A549 (cell line): Measurements from ENCODE around the gene WNT3A. TPM values are rescaled to one million over a fixed set of nuclear protein-coding genes. Genes with fewer than 3 reads are reported as not detected.

Experiments
- ATAC-seq, 2 experiments: fragments of 200-7000 bp in 1 of 2; fragments of >200 bp in 1 of 2; cut with Nextera tagmentation in 1 of 2; cut with Tn5 transposase in 1 of 2; 3 replicates each; pipeline versions ENCODE4 v1.8.0 to v1.9.1; 2018 to 2020; ENCODE audit warnings: mild to moderate bottlenecking in 1 of 2, moderate library complexity in 1 of 2
- CTCF ChIA-PET: fragments of 300-600 bp; sonication (Branson Sonifier 250); formaldehyde crosslinking; extraction: SDS; loops from one replicate; lab custom pipeline; 2021; ENCODE audit warnings: antibody characterized with exemption, inconsistent platforms; lab: Yijun Ruan, JAX
- POLR2A ChIA-PET: fragments of 350-600 bp; formaldehyde crosslinking; extraction: SDS; loops from one replicate; lab custom pipeline; 2021; ENCODE audit warnings: antibody characterized with exemption, inconsistent platforms; lab: Yijun Ruan, JAX
- DNase-seq, 2 experiments: peaks; one replicate each; pipeline versions ENCODE4 v3.0.0 to v3.0.0-alpha.2; 2011 to 2016; ENCODE audit warnings: low read depth in 1 of 2, low spot score in 1 of 2
- FAIRE-seq: peaks from 2 replicates; lab custom pipeline; 2011; peaks lifted over from hg19 to GRCh38; lab: Jason Lieb, UNC
- H3K27ac ChIP-seq, 2 experiments: fragments of >200 bp; sonication (Bioruptor Twin); formaldehyde crosslinking; 3 replicates each; pipeline ENCODE4 v1.5.1; 2016 to 2017
- H3K4me1 ChIP-seq: fragments of >200 bp; sonication (Bioruptor Twin); formaldehyde crosslinking; 3 replicates; pipeline ENCODE4 v1.6.1; 2016
- H3K4me2 ChIP-seq: fragments of >200 bp; sonication (Bioruptor Twin); formaldehyde crosslinking; 3 replicates; pipeline ENCODE4 v1.6.1; 2016
- H3K4me3 ChIP-seq: fragments of >200 bp; sonication (Bioruptor Twin); formaldehyde crosslinking; 3 replicates; pipeline ENCODE4 v1.5.1; 2016
- H3K9me3 ChIP-seq: fragments of >200 bp; sonication (Bioruptor Twin); formaldehyde crosslinking; 3 replicates; pipeline ENCODE4 v1.6.1; 2016
- BHLHE40 ChIP-seq: IDR thresholded peaks from 2 replicates; pipeline ENCODE4 v1.6.1; 2012; ENCODE audit warnings: low read depth, low read length, inconsistent platforms
- CBX2 ChIP-seq: fragments of 200-600 bp; sonication (generic); IDR thresholded peaks from 2 replicates; pipeline ENCODE4 v1.6.1; 2016; ENCODE audit warnings: low read depth, mild to moderate bottlenecking, borderline replicate concordance
- CBX8 ChIP-seq: fragments of 200-600 bp; sonication (generic); IDR thresholded peaks from 2 replicates; pipeline ENCODE4 v1.6.1; 2016
- E2F6 ChIP-seq: IDR thresholded peaks from 2 replicates; pipeline ENCODE4 v1.6.1; 2012; ENCODE audit warnings: low read depth, borderline replicate concordance
- EHMT2 ChIP-seq: fragments of 200-600 bp; sonication (generic); IDR thresholded peaks from 2 replicates; pipeline ENCODE4 v1.6.1; 2016; ENCODE audit warnings: antibody characterized with exemption, low read depth, mild to moderate bottlenecking, moderate library complexity
- GATA3 ChIP-seq: IDR thresholded peaks from 2 replicates; pipeline ENCODE4 v1.6.1; 2012; ENCODE audit warnings: borderline replicate concordance
- HDAC2 ChIP-seq: fragments of 200-600 bp; sonication (generic); IDR thresholded peaks from 2 replicates; pipeline ENCODE4 v1.6.1; 2016
- HOXB13 ChIP-seq: fragments of 250-450 bp; sonication (Bioruptor Pico); IDR thresholded peaks from 2 replicates; pipeline ENCODE4 v1.5.0; 2020; ENCODE audit warnings: low read depth, mild to moderate bottlenecking, moderate library complexity
- HOXB5 ChIP-seq: fragments of 250-450 bp; sonication (Bioruptor Pico); IDR thresholded peaks from 2 replicates; pipeline ENCODE4 v1.5.0; 2020; ENCODE audit warnings: mild to moderate bottlenecking, moderate library complexity
- KDM5A ChIP-seq: fragments of 200-600 bp; sonication (generic); IDR thresholded peaks from 2 replicates; pipeline ENCODE4 v1.6.1; 2016; ENCODE audit warnings: antibody characterized with exemption, mild to moderate bottlenecking
- MAZ ChIP-seq: fragments of 150-350 bp; IDR thresholded peaks from 2 replicates; pipeline ENCODE4 v1.6.1; 2014; ENCODE audit warnings: antibody characterized with exemption, low read depth, low read length, borderline replicate concordance
- NFE2L2 ChIP-seq: fragments of 150-350 bp; conservative IDR thresholded peaks from 2 replicates; pipeline ENCODE4 v1.6.1; 2014; ENCODE audit warnings: low read length
- NPAS2 ChIP-seq: fragments of 250-450 bp; sonication (Bioruptor Pico); IDR thresholded peaks from 2 replicates; pipeline ENCODE4 v1.8.0; 2022; ENCODE audit warnings: mild to moderate bottlenecking, moderate library complexity, borderline replicate concordance
- PBX3 ChIP-seq: IDR thresholded peaks from 2 replicates; pipeline ENCODE4 v1.6.1; 2012
- PHF8 ChIP-seq: fragments of 200-600 bp; sonication (generic); IDR thresholded peaks from 2 replicates; pipeline ENCODE4 v1.6.1; 2016; ENCODE audit warnings: low read depth, mild to moderate bottlenecking, antibody characterized with exemption, moderate library complexity, borderline replicate concordance
- RCOR1 ChIP-seq: fragments of 150-350 bp; IDR thresholded peaks from 2 replicates; pipeline ENCODE4 v1.6.1; 2014; ENCODE audit warnings: antibody characterized with exemption, low read length, low read depth
- REST ChIP-seq: fragments of 200-600 bp; sonication (generic); IDR thresholded peaks from 2 replicates; pipeline ENCODE4 v1.6.1; 2016; ENCODE audit warnings: antibody characterized with exemption, mild to moderate bottlenecking, moderate library complexity
- RNF2 ChIP-seq: fragments of 200-600 bp; sonication (generic); IDR thresholded peaks from 2 replicates; pipeline ENCODE4 v1.6.1; 2016; ENCODE audit warnings: low read depth, mild to moderate bottlenecking, antibody characterized with exemption, moderate library complexity, borderline replicate concordance
- SREBF2 ChIP-seq: fragments of 450-650 bp; IDR thresholded peaks from 2 replicates; pipeline ENCODE4 v1.6.1; 2014; ENCODE audit warnings: mild to moderate bottlenecking, moderate library complexity
- ZNF302 ChIP-seq: fragments of 250-450 bp; sonication (Bioruptor Pico); IDR thresholded peaks from 2 replicates; pipeline ENCODE4 v1.9.0; 2021; ENCODE audit warnings: inconsistent platforms, mild to moderate bottlenecking, moderate library complexity
- ZSCAN20 ChIP-seq: fragments of 250-450 bp; sonication (Bioruptor Pico); IDR thresholded peaks from 2 replicates; pipeline ENCODE4 v1.8.0; 2022; ENCODE audit warnings: mild to moderate bottlenecking, moderate library complexity
- WGBS: methylation state at CpG from one replicate; pipeline ENCODE4 v1.1.6; 2017; ENCODE audit errors: missing lambda C conversion rate; 5-methylcytosine and 5-hydroxymethylcytosine counted together
- polyA plus RNA-seq, 4 experiments: library from polyadenylated mRNA; depleted of rRNA in 3 of 4; stranded (reverse); fragments of >200 nt; fragmentation: RNase III in 1 of 4; extraction: RNeasy Plus Mini Kit Qiagen cat#74134 plus additional on column Dnase treatment in 1 of 4; gene quantifications; 2 replicates in 3 of 4; 3 replicates in 1 of 4; pipeline ENCODE4 v1.2.3, GENCODE V29; 2011 to 2017

The WNT3A gene
- polyA plus RNA-seq, 2 of the 4 experiments (the other 2 are of a cell fraction), result not detected

- TF ChIP-seq PBX3 (no peak), NFE2L2 (no peak), EHMT2 (no peak), REST (no peak), E2F6 (no peak)
Measured at GRCh38 chr1:228064741-228065542, 58.1 kb downstream of the WNT3A start (continued).

GRCh38 chr1:228065543-228066347, 58.9 kb downstream of the WNT3A start:
- POLR2A ChIA-PET, result no interaction called here
- DNase-seq (no peak), FAIRE-seq (no peak), ATAC-seq (no peak)
- 74% methylated on average over 12 of the region's 15 CpGs for WGBS
- H3K4me2 ChIP-seq, result no peak overlapping the region
- CTCF ChIA-PET, result no interaction called here
- H3K9me3 ChIP-seq, result no peaks in the 10 kb centered on the region
- peaks cover under 1% of the 10 kb centered on the region; the same call in 1 of the 3 replicates for H3K4me1 ChIP-seq
- TF ChIP-seq RCOR1 (no peak), CBX8 (no peak), HOXB13 (no peak), GATA3 (no peak), BHLHE40 (no peak), NPAS2 (no peak), CBX2 (no peak), PHF8 (no peak), HDAC2 (no peak), HOXB5 (CRISPR knock-in tag) (no peak), ZNF302 (CRISPR knock-in tag) (no peak), KDM5A (no peak), SREBF2 (no peak), ZSCAN20 (CRISPR knock-in tag) (no peak), MAZ (no peak), RNF2 (no peak)
- H3K4me3 ChIP-seq, result no peak overlapping the region
- H3K27ac ChIP-seq, result no peak overlapping the region
